ENCODE data around the gene MSANTD1.
A peak's percentile ranks its signal among the peaks of the same experiment; 100 is the strongest.

The MSANTD1 gene

DNA sequence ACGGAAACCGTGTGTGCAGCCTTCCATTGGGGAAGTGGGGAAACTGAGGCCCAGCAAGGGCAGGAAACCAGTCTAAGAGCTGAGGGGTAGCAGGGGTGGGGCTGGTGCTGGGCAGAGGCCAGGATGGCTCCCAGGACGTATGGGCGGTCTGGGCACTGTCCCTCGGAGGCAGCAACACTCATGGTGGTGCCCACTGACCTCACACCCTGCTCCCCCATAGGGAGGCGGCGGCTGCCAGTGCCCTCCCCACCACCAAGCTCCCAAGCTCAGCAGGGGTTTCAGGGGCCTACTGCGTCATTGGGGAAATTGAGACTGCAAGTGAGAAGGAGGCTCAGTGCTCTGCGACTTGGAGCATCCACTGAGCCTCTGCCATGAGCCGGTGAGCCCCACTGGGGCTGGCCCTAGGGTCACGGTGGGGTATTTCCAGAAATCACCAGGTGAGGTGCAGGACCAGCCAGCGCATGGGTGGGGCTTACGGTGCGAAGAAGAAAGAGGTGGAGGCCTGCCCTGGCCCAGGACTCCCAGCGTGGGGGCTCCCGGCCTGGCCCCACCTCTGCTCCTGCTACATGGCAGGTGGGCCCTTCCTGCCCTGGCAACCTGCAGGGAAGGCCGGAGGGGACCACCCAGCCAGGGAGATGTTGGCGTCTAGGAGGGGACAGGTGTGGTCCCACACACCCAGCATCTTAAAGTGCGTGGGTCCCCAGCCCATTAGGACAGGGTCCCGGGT, 915 bp downstream of the MSANTD1 start:
- peak; percentile 21 for DNase-seq

DNA sequence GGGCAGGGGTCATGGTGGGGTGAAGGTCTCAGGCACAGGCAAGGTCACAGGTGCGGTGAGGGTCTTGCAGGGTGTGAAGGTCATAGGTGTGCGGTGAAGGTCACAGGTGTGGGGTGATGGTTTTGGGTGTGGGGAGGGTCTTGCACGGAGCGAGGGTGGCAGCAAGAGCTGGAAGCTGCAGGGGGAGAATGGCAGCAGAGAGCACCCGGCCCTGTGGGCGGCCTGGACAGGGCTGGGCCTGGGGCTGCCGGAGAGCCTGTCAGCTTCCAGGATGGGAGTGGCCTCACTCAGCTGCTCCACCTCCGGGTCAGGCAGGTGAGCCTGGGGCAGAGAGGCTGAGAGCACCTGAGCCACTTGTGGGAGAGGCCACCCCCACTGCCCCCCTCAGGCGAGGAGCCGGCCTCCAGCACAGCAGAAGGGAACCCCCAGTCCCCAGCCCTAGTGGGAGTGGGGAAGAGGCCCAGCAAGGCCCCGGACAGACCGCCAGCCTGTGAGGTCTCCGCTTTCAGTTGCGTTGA, 1.5 kb downstream of the MSANTD1 start:
- DNase-seq = peak; percentile 23

DNA sequence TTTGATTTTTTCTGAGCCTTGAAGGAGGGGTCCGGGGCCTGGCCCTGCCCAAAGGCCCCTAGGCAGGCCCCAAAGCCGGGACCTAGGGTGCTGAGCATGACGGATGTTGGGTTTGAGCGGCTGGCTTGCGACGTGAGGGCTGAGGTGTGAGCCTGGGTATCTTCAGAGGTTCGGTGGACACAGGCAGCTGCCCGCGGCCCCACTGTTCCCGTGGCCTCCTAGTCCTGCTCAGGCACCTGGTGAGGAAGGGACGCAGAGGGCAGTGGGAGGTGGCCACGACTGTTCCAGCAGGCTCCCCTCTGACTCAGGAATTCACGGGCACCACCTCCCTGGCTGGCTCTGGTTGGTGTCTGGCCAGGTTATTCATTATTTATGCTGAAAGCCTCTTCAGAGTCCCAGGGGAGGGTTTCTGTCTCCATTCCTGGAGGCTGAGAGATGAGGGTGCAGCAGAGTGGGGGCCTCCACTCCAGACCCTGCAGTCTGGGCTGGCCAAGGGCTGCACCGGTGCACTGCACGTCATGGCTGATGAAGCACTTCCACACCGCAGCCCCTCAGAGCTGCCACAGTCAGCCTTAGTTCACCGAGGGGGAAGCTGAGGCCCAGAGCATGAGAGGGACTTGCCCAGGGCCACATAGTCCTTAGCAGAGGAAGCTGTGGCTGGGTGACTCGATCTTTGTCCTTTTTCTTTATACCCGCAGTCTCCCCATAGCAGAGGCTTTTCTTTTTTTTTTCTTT, 2.2 kb downstream of the MSANTD1 start:
- DNase-seq = peak; percentile 14

DNA sequence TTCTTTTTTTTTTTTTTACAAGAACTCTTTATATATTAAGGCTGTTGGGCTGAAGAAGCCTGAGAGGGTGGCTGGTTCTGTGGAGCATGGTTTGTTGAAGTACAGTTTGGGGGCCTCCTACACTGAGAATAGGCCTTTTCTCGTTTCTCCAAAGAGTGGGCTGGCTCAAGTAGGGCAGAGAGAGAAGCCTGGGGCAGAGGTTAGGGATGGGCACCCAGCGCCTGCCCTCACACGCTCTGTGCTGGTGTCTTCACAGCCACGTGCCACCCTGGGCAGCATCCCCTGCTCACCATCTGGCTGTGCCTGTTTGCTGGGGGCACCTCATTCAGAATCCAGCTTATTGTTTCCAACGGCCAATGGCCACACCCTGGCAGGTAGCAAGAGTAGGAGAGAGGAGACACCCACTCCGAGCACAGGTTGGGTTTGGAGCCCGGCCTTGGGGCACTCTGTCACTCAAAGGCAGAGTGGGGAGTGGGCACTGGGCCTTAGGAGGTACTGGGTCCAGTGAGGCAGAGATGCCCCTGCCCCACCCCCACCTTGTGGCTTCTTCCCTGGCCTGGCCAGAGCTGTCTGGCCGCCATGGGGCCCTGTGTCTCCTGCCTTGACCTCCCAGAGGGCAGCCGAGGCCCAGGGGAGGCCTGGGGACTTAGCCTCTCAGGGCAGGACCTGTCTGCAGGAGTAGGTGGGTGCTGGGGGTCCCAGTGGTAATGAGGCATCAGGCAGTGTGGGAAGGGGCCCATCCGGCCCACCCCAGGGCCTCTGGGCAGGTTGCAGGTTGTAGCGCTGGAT, 2.9 kb downstream of the MSANTD1 start:
- DNase-seq = peak; percentile 10

DNA sequence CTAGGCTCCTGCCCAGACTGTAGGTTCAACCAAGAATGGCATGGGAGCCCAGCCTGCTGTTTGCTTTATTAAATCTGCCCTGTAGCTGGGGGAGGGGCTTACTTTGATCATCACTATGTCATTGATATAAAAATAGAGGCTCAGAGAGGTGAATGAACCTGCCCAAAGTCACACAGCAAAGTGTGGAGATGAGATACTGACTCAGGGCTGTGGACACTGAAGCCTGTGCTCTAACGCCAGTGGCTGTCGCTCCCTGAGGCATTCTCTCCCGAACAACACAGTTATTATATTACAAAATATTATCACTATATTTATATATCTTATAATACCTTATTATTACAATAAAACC, 3.5 kb downstream of the MSANTD1 start:
- DNase-seq = no peak

GRCh38 chr4:3252831-3253641, 4.1 kb downstream of the MSANTD1 start:
- peak; percentile 12 for DNase-seq

DNA sequence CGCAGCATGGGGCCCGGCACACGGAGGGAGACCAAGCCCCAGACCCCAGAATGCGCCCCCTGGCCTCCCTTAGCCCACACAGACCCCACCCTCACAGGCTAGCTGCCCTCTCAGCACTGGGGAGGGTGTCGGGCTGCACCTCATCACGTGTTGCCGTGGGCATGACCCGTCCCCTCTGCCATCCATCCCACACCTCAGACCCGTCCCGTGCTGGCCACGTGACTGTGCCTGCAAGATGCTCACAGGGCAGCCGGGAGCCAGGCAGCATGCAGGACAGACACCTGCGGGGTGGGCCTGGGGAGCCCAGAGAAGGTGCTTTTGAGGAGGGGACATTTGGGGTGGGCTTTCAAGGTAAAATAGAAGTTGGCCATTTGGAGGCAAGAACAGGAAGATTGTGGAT, 4.8 kb downstream of the MSANTD1 start:
- DNase-seq = peak; percentile 15

- peak; percentile 15 for DNase-seq
Observed at GRCh38 chr4:3254302-3255131, 5.6 kb downstream of the MSANTD1 start.

GRCh38 chr4:3255611-3256186, 6.7 kb downstream of the MSANTD1 start:
- peak; percentile 7 for DNase-seq

- peak; percentile 16 for DNase-seq
Observed at GRCh38 chr4:3256230-3257102, 7.5 kb downstream of the MSANTD1 start.

DNA sequence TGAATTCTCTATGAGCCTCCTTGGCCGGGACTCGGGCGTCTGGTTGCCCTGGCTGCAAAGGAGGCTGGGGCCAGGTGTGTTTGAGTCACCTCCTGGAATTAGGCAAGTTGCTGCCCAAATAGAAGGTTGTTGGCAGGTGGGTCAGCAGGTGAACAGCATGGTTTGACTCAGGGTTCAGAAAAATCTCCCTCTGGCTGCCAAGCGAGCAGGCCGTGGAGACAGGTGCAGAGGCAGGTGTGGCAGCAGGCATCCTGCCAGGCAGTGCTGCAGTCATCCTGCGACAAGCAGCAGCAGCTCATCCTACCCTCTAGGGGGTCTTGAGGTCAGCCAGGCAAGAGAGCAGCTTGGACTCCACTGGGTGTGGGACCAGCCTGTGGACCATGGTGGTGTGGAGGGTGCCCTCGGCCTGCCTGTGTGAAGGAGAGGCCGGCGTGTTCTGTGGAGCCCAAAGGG, 8.2 kb downstream of the MSANTD1 start:
- peak; percentile 36 for DNase-seq

DNA sequence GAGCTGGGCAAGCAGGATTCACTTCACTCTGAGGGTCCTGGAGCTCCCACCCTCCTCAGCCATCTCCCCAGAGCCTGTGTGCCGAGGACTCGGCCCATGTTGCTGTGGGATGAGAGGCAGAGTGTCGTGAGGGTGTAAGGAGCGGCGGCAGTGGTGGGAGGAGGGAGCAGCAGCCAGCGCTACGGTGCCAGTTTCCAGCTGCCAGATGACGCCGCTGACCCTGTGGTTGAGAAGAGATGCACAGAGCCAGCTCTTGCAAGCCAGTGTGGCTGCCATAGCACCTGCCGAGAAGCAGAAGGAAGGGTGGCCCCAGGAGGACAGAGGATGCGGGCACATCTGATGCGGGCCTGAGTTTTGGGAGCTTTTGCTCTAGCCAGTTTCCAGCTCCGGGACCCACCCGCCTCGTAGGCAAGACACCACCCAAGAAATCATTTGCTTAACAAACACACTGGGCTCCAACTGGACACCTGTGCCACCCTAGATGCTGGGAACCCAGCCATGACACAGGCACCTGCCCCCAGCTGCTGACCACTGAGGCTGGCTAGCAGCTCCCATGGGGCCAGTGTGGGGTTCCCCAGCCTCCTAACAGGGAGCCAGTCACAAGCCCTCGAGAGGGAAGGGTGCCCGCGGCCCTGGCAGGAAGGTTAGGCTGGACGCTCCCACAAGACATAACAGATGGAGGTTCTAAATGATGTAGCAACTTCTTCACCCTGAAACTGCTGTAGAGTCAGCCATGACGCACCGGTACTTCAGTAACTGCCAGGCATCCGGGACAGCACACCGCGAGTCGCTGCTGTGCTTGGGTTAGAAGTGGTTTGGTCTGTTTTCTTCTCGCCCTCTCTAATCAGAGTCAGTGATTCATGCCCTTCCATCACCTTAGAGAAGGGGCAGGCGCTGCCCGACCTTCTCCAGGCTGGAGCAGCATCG, 8.9 kb downstream of the MSANTD1 start:
- no peak for DNase-seq

DNA sequence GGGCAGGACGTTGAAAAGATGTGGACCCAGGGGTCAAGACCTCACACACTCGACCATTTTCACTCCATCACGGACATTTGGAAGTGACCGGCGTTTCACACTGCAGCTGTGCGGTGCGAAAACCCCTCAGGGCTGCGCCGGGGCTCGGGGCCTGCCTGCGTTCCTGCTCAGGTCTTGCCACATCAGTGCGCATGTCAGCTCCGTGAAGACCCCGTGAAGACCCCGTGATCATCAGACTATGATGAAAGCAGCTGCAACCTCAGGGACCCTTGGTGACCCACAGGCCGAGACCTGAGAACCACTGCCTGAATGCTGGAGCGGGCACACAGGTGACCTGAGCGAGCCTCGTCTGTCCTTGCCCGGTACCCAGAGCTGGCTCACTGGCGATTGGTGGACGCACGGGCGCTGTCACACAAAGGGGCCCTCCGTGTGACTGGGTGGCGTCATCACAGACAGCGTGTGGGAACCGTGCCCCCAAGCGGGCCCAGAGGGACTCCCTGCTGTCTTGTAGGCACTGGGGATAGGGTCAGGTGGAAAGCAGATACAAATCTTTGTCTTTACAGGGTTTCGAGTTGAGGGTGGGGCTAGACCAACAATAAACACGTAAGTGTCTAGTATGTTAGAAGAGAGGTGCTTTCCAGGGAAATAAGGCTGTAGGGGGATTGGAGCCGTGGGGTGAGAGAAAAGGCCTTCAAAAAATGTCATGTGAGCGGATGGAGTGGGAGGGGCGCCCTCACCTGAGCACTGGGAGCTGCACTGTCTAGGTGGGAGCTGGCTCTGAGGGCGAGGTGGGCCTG, 12.7 kb downstream of the MSANTD1 start:
- DNase-seq = no peak

DNA sequence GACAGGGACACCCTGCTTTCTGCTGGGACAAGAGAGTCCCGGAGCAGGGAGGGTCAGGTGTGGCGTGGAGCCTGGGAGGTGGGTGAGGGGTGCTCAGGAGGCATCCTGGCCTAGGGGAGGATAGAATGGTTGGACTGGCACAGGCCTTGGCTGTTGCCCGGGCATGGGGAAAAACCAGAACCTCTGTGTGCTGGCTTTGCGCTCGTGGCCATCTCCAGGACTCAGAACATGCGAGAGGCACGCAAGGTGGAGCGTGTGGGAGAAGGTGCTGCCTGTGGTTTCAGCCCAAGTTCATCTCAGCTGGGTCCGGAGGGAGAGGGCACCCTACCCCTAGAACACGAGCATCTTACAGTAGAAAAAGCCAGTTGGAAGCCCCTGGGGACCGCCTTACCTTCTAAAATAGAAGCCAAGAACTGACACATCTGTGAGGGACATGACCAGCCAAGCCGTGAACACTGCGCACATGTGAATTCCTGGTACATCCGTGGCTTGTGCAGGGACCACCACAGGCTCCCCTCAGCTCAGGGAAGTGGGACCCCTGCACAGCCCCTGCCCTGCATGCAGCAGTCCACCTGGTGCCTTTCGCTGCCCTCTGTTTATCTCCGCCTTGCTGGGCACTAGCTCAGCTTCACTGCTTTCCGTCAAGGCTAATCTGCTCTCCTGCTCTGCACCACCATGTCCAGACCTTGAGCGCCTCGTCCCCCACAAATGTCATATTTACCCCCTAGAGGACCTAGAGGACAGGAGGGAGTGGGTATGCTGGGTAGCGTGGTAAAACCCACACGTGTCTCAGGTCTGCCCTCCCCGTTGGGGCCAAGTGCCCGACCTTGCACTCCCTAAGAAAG, 13.5 kb downstream of the MSANTD1 start:
- no peak for DNase-seq

DNA sequence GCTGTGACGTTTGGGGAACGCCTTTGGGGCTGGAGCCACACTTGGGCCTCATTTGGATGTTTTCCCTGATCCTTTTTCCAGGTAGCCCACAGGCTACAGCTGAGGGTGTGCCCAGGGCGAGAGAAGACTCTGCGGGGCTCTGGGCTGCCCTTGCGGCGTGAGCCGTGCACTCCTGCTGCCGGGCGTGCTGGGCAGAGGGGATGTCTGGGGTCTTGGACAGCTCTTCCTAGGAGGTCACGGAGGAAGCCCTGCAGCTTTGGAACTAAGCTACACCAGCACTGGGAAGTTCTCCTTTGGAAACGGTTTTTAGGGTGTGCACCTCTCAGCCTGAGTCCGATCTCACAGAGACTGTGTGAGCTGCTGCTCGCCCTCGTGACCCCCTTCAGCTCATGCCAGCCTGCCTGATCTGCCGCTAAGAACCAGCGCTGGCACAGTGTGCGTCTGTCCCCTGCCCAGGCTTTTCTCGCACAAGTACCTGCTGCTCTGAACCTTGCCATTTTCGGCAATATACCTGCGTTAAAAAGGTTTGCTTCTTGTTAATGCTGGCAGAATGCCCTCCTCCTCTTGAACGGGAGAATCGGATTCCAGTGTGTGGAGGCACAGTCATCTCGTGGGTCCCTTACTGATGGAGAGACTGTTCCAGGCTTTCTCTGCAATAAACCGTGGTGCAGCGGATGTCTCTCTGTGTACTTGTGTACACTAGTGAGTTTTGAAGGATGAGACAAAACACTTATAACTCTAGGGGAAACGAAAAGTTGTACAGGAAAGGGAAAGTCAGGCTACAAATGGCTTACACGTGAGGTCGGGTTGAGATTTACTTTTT, 14.3 kb downstream of the MSANTD1 start:
- no peak for DNase-seq

- no peak for DNase-seq
Observed at GRCh38 chr4:3263876-3264193, 14.9 kb downstream of the MSANTD1 start.

Data from femur (tissue), 1 donor.